ENCODE measurements around the gene PTPRG.
A peak's percentile ranks its signal among the peaks of the same experiment; 100 is the strongest.

PTPRG gene

GRCh38 chr3:61578667-61579367, 17.4 kb downstream of the PTPRG start:
- no peak for TF ChIP-seq CTCF (conservative IDR thresholded peaks at IDR 0.05)
- peak overlapping the region; percentile 19; the same call in 1 of the 2 replicates for H3K27ac ChIP-seq

DNA sequence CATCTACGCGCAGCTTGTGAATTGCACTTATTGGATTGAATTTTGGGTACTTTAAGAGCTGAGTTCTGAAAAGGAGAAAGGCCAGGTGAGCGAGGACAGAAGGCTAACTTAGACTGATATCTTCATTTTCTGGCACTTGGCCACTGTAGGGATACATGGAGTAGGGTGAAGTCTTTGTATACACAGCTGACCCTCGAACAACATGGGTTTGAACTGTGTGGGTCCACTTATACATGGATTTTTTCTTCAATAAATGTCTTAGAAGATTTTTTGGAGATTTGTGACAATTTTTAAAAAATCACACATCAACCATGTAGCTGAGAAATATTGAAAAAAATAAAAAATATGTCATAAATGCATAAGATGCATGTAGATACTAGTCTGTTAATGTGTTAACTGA, 18.3 kb downstream of the PTPRG start:
- H3K27ac ChIP-seq: no peak overlapping the region
- TF ChIP-seq CTCF (conservative IDR thresholded peaks at IDR 0.05): no peak

DNA sequence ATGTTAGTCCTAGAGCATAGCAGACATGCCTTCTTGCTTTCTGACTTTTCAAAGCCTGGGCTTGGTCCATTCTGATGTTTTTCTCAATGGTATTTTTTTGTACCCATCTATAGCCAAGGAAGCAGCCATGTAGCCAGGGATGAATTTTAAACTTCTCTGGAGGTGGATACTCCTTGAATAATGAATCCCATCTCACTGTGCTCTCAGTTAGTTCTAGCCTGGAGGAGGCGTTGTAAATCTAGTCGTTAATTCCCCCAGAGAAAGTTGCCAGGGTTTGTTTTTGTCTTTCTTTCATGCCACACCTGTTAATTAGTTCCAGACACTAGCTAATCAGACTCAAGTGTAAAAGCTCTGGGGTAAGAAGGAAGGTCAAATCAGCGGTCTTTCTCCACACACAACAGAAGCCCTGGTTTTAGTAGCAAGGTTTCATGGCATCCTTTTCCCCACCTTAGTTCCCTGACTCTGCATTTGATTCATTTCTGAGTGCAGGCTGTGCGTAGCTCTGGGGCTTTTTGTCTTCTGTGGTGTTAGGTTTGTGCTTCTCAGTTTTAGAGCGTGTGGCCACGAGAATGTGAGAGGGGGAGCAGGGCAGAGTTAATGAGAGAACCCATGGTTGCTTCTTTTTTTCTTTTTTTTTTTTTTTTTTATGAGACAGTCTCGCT, 19.7 kb downstream of the PTPRG start:
- no peak overlapping the region for H3K27ac ChIP-seq
- TF ChIP-seq CTCF (conservative IDR thresholded peaks at IDR 0.05): no peak

- no peak for TF ChIP-seq CTCF (conservative IDR thresholded peaks at IDR 0.05)
- no peak overlapping the region for H3K27ac ChIP-seq
Observed at GRCh38 chr3:61582287-61582686, 20.9 kb downstream of the PTPRG start.

- TF ChIP-seq CTCF (conservative IDR thresholded peaks at IDR 0.05): no peak
Observed at GRCh38 chr3:61582846-61583245, 21.5 kb downstream of the PTPRG start.

DNA sequence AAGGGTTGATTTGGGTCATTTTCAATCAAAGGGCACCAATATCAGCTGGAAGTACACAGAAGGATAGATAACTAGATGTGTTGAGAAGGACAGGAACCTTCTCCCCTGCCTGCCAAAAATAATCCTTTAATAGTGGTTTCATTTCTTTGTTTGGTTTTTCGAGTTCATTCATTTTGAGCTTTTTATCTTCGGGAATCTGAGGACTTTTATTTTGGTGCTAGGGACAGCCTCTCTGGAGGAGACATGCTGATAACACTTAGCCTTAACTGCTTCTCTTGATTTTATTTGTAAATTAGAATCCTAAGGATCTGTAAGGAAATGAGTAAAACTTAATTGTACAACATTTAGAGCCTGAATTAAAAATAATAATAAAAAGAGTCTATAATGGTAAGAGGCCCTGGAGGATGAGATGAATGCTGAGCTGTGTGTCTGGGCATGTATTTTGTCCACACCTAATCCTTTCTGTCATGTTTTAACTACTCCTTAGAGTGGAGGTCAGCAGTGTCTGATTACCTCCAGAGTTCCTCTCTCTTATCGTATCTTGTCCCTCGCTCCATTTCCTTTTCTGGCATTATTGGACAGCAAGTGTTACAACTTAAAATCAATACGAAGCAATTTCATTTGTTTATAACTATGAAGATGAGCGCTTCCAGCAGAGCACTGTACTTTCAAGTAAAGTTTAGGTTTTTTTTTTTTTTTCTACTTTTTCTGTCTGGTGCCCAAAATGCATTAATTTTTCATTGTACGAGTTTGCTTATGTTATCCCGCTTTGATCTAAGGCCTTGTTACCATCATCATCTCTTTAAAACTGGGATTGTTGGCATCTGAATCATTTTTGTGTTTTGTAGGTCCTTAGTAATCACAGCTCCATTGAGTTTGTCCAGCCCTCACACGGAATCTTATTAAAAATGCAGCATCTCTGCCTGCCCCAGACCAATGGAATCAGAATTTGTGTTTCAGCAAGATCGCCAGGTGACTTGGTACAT, 22.8 kb downstream of the PTPRG start:
- TF ChIP-seq CTCF (conservative IDR thresholded peaks at IDR 0.05): no peak
- H3K27ac ChIP-seq: no peak overlapping the region

More at GRCh38 chr3:61582846-61583245, 21.5 kb downstream of the PTPRG start:
- H3K27ac ChIP-seq: no peak overlapping the region

DNA sequence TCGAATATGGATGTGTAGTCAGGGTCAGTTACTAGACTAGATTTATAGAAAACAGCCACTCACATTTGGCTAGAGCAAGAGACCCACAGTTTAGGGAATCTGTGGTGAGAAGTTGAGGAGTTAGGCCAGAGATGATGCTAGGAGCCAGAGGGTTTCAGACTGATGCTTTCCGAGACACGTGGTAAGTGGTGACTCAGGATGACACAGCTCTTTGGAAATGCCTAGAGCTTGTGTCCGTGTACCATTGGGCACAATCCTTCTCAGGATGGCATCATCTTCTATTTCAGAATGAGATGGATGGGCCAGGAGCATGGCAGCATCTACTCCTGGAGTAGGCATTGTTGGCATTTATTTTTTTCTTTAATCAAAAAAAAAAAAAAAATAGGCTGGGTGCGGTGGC, 28.5 kb downstream of the PTPRG start:
- no peak for TF ChIP-seq CTCF (conservative IDR thresholded peaks at IDR 0.05)

More for the DNA sequence above, 28.5 kb downstream of the PTPRG start:
- no peak overlapping the region for H3K27ac ChIP-seq

All from VCaP (cell line).